22Rv1 (cell line): ENCODE data around the gene TMEM11.

Experiments used
- H3K27ac ChIP-seq: fragments of 450-650 bp; 2 replicates; pipeline ENCODE4 v1.5.1; 2017
- CTCF ChIP-seq: fragments of 450-650 bp; IDR thresholded peaks from 2 replicates; pipeline ENCODE4 v1.5.1; 2017; ENCODE audit warnings: mild to moderate bottlenecking
- ZFX ChIP-seq: fragments of 450-650 bp; IDR thresholded peaks from 2 replicates; pipeline ENCODE4 v1.6.1; 2017; ENCODE audit warnings: antibody characterized with exemption, borderline replicate concordance

TMEM11 gene

GRCh38 chr17:21176773-21177395 lies 37.1 kb downstream of the TMEM11 start:
- no peak overlapping the region for H3K27ac ChIP-seq
- TF ChIP-seq CTCF = no peak
- no peak for TF ChIP-seq ZFX

- H3K27ac ChIP-seq = no peak overlapping the region
- no peak for TF ChIP-seq ZFX
- no peak for TF ChIP-seq CTCF
These were observed 39.2 kb downstream of the TMEM11 start for GRCh38 chr17:21174713-21175112.

GRCh38 chr17:21174186-21174585 lies 39.8 kb downstream of the TMEM11 start:
- TF ChIP-seq ZFX (no peak), CTCF (no peak)
- no peak overlapping the region for H3K27ac ChIP-seq

GRCh38 chr17:21173543-21173942 lies 40.4 kb downstream of the TMEM11 start:
- TF ChIP-seq CTCF (no peak), ZFX (no peak)
- H3K27ac ChIP-seq = no peak overlapping the region

- no peak overlapping the region for H3K27ac ChIP-seq
- TF ChIP-seq ZFX (no peak), CTCF (no peak)
These were observed 41.1 kb downstream of the TMEM11 start for GRCh38 chr17:21172846-21173245.

GRCh38 chr17:21171970-21172510 lies 41.9 kb downstream of the TMEM11 start:
- TF ChIP-seq ZFX (no peak), CTCF (no peak)
- no peak overlapping the region for H3K27ac ChIP-seq

GRCh38 chr17:21171309-21171922 lies 42.5 kb downstream of the TMEM11 start:
- TF ChIP-seq CTCF (no peak), ZFX (no peak)
- H3K27ac ChIP-seq = no peak overlapping the region
